GM12878 (cell line): ENCODE measurements around the gene PRDM1. TPM values are rescaled to one million over a fixed set of nuclear protein-coding genes. Genes with fewer than 3 reads are reported as not detected.

Experiments used
- ATAC-seq: fragments of 200-7000 bp; cut with Tn5 transposase; 3 replicates; pipeline ENCODE4 v1.9.1; 2020; ENCODE audit warnings: mild to moderate bottlenecking, moderate library complexity
- BruUV-seq: library from RNA; stranded (reverse); fragments of 400-500 nt; replicated peaks from 2 replicates; lab custom pipeline; 2021; lab: Mats Ljungman, UMichigan
- CTCF ChIA-PET: fragments of 300-600 bp; sonication (Branson Sonifier 250); formaldehyde crosslinking; extraction: SDS; loops from one replicate; lab custom pipeline; 2021; ENCODE audit warnings: inconsistent platforms; lab: Yijun Ruan, JAX
- POLR2A ChIA-PET: fragments of 350-600 bp; formaldehyde crosslinking; extraction: SDS; loops from one replicate; lab custom pipeline; 2021; ENCODE audit warnings: inconsistent platforms; lab: Charles Lee
- RAD21 ChIA-PET: fragments of 300-600 bp; sonication (Branson Sonifier 250); formaldehyde crosslinking; loops from one replicate; lab custom pipeline; 2023; ENCODE audit warnings: antibody characterized with exemption; ENCODE audit not compliant: unreplicated experiment; lab: Charles Lee
- SMC1A ChIA-PET: fragments of 300-600 bp; sonication (Branson Sonifier 250); formaldehyde crosslinking; loops from one replicate; lab custom pipeline; 2023; ENCODE audit not compliant: unreplicated experiment, uncharacterized antibody; lab: Charles Lee
- DNase-seq: peaks from one replicate; pipeline ENCODE4 v3.0.0-alpha.2; 2011; ENCODE audit warnings: low read depth, low spot score
- FAIRE-seq: peaks from 3 replicates; lab custom pipeline; 2011; peaks lifted over from hg19 to GRCh38; lab: Jason Lieb, UNC
- H2AFZ ChIP-seq: 2 replicates; pipeline ENCODE4 v1.6.0; 2011; ENCODE audit warnings: low read depth, low read length, control low read depth; ENCODE audit not compliant: control insufficient read depth
- H3K27ac ChIP-seq: 2 replicates; pipeline ENCODE4 v1.5.1; 2011; ENCODE audit warnings: control low read depth; ENCODE audit not compliant: control insufficient read depth, insufficient read depth
- H3K27me3 ChIP-seq, 2 experiments: replicated peaks in 1 of 2; 2 replicates each; pipeline versions ENCODE4 v1.6.0 to v1.6.1; 2011; ENCODE audit warnings: low read length in 1 of 2; ENCODE audit not compliant: control insufficient read depth in 2 of 2, insufficient read depth in 2 of 2
- H3K36me3 ChIP-seq, 2 experiments: 2 replicates each; pipeline ENCODE4 v1.5.1; 2011; ENCODE audit warnings: low read length in 1 of 2; ENCODE audit not compliant: control insufficient read depth in 2 of 2, insufficient read depth in 2 of 2
- H3K4me1 ChIP-seq: 2 replicates; pipeline ENCODE4 v1.6.1; 2011; ENCODE audit warnings: mild to moderate bottlenecking, low read length, moderate library complexity, mixed read lengths; ENCODE audit not compliant: control insufficient read depth, insufficient read depth
- H3K4me2 ChIP-seq: 2 replicates; pipeline ENCODE4 v1.6.0; 2011; ENCODE audit warnings: control low read depth; ENCODE audit not compliant: control insufficient read depth, insufficient read depth
- H3K4me3 ChIP-seq: fragments of 200-600 bp; sonication (generic); 2 replicates; pipeline ENCODE4 v1.5.1; 2016
- H3K79me2 ChIP-seq: 2 replicates; pipeline ENCODE4 v1.6.0; 2011; ENCODE audit warnings: low read length; ENCODE audit not compliant: control insufficient read depth, insufficient read depth
- H3K9ac ChIP-seq: 2 replicates; pipeline ENCODE4 v1.8.0; 2011; ENCODE audit warnings: low read length, control low read depth, mixed read lengths; ENCODE audit not compliant: control insufficient read depth, insufficient read depth
- H3K9me3 ChIP-seq: replicated peaks from 3 replicates; pipeline ENCODE4 v1.5.1; 2011; ENCODE audit warnings: mild to moderate bottlenecking, low read length; ENCODE audit not compliant: control insufficient read depth, insufficient read depth
- H4K20me1 ChIP-seq: 2 replicates; pipeline ENCODE4 v1.6.0; 2011; ENCODE audit not compliant: control insufficient read depth, insufficient read depth
- CREM ChIP-seq: IDR thresholded peaks from 2 replicates; pipeline ENCODE4 v1.6.1; 2014; ENCODE audit warnings: antibody characterized with exemption, low read depth
- EGR1 ChIP-seq, 2 experiments: IDR thresholded peaks; 1 replicate in 1 of 2; 2 replicates in 1 of 2; pipeline ENCODE4 v1.6.1; 2011 to 2012; ENCODE audit warnings: low read depth in 2 of 2, low read length in 2 of 2, borderline replicate concordance in 1 of 2, mild to moderate bottlenecking in 1 of 2, moderate library complexity in 1 of 2
- FOS ChIP-seq: IDR thresholded peaks from 3 replicates; pipeline ENCODE4 v1.6.1; 2011; ENCODE audit warnings: borderline replicate concordance; ENCODE audit not compliant: insufficient read length; ENCODE audit errors: extremely low read depth
- GATAD2B ChIP-seq: fragments of 450-650 bp; conservative IDR thresholded peaks from 2 replicates; pipeline ENCODE4 v1.6.1; 2017; ENCODE audit warnings: low read depth, mild to moderate bottlenecking, moderate library complexity
- HCFC1 ChIP-seq: fragments of 150-350 bp; IDR thresholded peaks from 2 replicates; pipeline ENCODE4 v1.6.1; 2014; ENCODE audit warnings: low read length
- JUND ChIP-seq: IDR thresholded peaks from 2 replicates; pipeline ENCODE4 v1.6.1; 2012; ENCODE audit warnings: low read depth, mild to moderate bottlenecking, low read length, improper control_type of control experiment, moderate library complexity
- KLF5 ChIP-seq: fragments of 450-650 bp; IDR thresholded peaks from 2 replicates; pipeline ENCODE4 v1.6.1; 2014; ENCODE audit warnings: mild to moderate bottlenecking; ENCODE audit not compliant: partially characterized antibody
- RCOR1 ChIP-seq: conservative IDR thresholded peaks from 2 replicates; pipeline ENCODE4 v1.6.1; 2012; ENCODE audit warnings: low read depth, low read length, improper control_type of control experiment
- SUPT20H ChIP-seq: IDR thresholded peaks from 2 replicates; pipeline ENCODE4 v1.6.1; 2011; ENCODE audit warnings: low read depth, mild to moderate bottlenecking, low read length, moderate library complexity, borderline replicate concordance; ENCODE audit not compliant: control insufficient read depth
- TCF12 ChIP-seq: IDR thresholded peaks from 2 replicates; pipeline ENCODE4 v1.6.1; 2011; ENCODE audit warnings: low read depth, mild to moderate bottlenecking, low read length
- TCF3 ChIP-seq: IDR thresholded peaks from 2 replicates; pipeline ENCODE4 v1.6.1; 2012; ENCODE audit warnings: low read depth, mild to moderate bottlenecking, low read length, borderline replicate concordance; ENCODE audit not compliant: insufficient read depth
- ZNF384 ChIP-seq: IDR thresholded peaks from 2 replicates; pipeline ENCODE4 v1.6.1; 2012; ENCODE audit warnings: low read depth, mild to moderate bottlenecking, low read length, improper control_type of control experiment, borderline replicate concordance
- WGBS: methylation state at CpG from one replicate; pipeline ENCODE4 v1.1.6; 2016; ENCODE audit warnings: low lambda C conversion rate; ENCODE audit not compliant: insufficient replicate concordance, insufficient coverage; ENCODE audit errors: missing lambda C conversion rate; 5-methylcytosine and 5-hydroxymethylcytosine counted together
- in situ Hi-C: fragments of 300-500 bp; cut with MboI; formaldehyde crosslinking; loops from 9 replicates; pipeline ENCODE4 v1.14.3; 2018; ENCODE audit warnings: mixed read lengths
- intact Hi-C: fragments of 100-400 bp; cut with micrococcal nuclease; formaldehyde crosslinking; loops from one replicate; pipeline ENCODE4 v1.14.2; 2022; ENCODE audit not compliant: unreplicated experiment
- polyA plus RNA-seq, 11 experiments: library from polyadenylated mRNA; depleted of rRNA in 4 of 11; unstranded in 6 of 11; stranded (reverse) in 5 of 11; fragments of >200 nt; fragmentation: Nextera tagmentation in 4 of 11; fragmentation: Illumina TruSeq in 1 of 11; extraction: Ambion mirVana in 4 of 11; extraction: Trizol in 1 of 11; gene quantifications; 1 replicate in 1 of 11; 2 replicates in 10 of 11; pipeline versions ENCODE4 v1.2.1 to v1.2.3, GENCODE V29; 2011 to 2016; ENCODE audit warnings: inconsistent platforms in 2 of 11, missing spikeins in 2 of 11, low read depth in 1 of 11
- total RNA-seq, 4 experiments: library from RNA; depleted of rRNA in 3 of 4; stranded (reverse); fragments of >200 nt in 3 of 4; fragmentation: Illumina TruSeq in 1 of 4; extraction: Trizol in 1 of 4; gene quantifications; 2 replicates each; pipeline versions ENCODE4 v1.2.1 to v1.2.3, GENCODE V29; 2013 to 2021
- TF ChIP-seq, protein P1 (sequence below): fragments of 450-650 bp; formaldehyde crosslinking; IDR thresholded peaks from 2 replicates; pipeline ENCODE4 v1.4.0; 2022; ENCODE audit warnings: mild to moderate bottlenecking, moderate library complexity

Gene PRDM1
- total and polyA plus RNA-seq, 10 of the 15 experiments (the other 5 are each of a cell fraction or from before 2014, with no cell fraction given): 1.9 to 15.8 (median 4.1) TPM

GRCh38 chr6:106051226-106051625, 34.9 kb upstream of the PRDM1 start:
- Histone ChIP-seq H3K4me2 (no peak overlapping the region), H3K79me2 (no peaks in the 10 kb centered on the region), H4K20me1 (no peaks in the 10 kb centered on the region), H3K4me1 (no peaks in the 10 kb centered on the region), H2AFZ (no peak overlapping the region), H3K27me3 (peaks cover 0 to 2% of the 10 kb centered on the region in 2 experiments), H3K27ac (no peak overlapping the region), H3K9me3 (no peaks in the 10 kb centered on the region), H3K4me3 (no peak overlapping the region), H3K9ac (no peak overlapping the region), H3K36me3 (no peaks in the 10 kb centered on the region)
- no peak for FAIRE-seq
- intact Hi-C loops: no loop called here
- BruUV-seq: no TSS peak
- RAD21 ChIA-PET: no interaction called here
- no peak for DNase-seq
- TF ChIP-seq TCF3 (no peak), EGR1 (IDR thresholded peaks at IDR 0.05; ENCODE audit: borderline replicate concordance in 1 of 2, low read depth in 2 of 2, low read length in 2 of 2) (no peak), CREM (no peak), GATAD2B (no peak), FOS (no peak), TCF12 (no peak), RCOR1 (no peak), HCFC1 (no peak), KLF5 (no peak), ZNF384 (no peak), JUND (no peak), SUPT20H (no peak)
- TF ChIP-seq, protein P1, sequence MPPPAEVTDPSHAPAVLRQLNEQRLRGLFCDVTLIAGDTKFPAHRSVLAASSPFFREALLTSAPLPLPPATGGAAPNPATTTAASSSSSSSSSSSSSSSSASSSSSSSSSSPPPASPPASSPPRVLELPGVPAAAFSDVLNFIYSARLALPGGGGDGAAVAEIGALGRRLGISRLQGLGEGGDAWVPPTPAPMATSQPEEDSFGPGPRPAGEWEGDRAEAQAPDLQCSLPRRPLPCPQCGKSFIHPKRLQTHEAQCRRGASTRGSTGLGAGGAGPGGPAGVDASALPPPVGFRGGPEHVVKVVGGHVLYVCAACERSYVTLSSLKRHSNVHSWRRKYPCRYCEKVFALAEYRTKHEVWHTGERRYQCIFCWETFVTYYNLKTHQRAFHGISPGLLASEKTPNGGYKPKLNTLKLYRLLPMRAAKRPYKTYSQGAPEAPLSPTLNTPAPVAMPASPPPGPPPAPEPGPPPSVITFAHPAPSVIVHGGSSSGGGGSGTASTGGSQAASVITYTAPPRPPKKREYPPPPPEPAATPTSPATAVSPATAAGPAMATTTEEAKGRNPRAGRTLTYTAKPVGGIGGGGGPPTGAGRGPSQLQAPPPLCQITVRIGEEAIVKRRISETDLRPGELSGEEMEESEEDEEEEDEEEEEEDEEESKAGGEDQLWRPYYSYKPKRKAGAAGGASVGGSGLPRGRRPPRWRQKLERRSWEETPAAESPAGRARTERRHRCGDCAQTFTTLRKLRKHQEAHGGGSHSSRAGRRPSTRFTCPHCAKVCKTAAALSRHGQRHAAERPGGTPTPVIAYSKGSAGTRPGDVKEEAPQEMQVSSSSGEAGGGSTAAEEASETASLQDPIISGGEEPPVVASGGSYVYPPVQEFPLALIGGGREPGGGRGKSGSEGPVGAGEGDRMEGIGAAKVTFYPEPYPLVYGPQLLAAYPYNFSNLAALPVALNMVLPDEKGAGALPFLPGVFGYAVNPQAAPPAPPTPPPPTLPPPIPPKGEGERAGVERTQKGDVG (CRISPR knock-in tag): no peak
- in situ Hi-C loops: no loop called here
- SMC1A ChIA-PET: interaction anchor here (1.2 kb wide), 1 partner anchor 11 kb away, joined by 3 read pairs; no protein-coding TSS in a partner anchor
- WGBS: 54% methylated on average over 3 of the region's 3 CpGs
- no peak for ATAC-seq
- POLR2A ChIA-PET: no interaction called here
- CTCF ChIA-PET: no interaction called here
